Measurements from ENCODE around the gene PLAGL2. TPM values are rescaled to one million over a fixed set of nuclear protein-coding genes. Genes with fewer than 3 reads are reported as not detected.
A peak's percentile ranks its signal among the peaks of the same experiment; 100 is the strongest.

The PLAGL2 gene
- total RNA-seq, 1 experiment from 2014 or later = 44.4 TPM

GRCh38 chr20:32189123-32189410 is 18.5 kb downstream of the PLAGL2 start:
- H3K9ac ChIP-seq (ENCODE audit: extremely low read depth, insufficient read length, low read length) = no peak overlapping the region
- no peak for TF ChIP-seq CTCF (conservative IDR thresholded peaks at IDR 0.05)

More at GRCh38 chr20:32189123-32189410, 18.5 kb downstream of the PLAGL2 start:
- peaks cover 4 to 21% (median 13%) of the 10 kb centered on the region in 3 experiments; a peak in 5 of 7 replicates for H3K36me3 Mint-ChIP-seq (ENCODE audit: insufficient read depth in 1 of 3, low read depth in 3 of 3)
- WGBS (ENCODE audit: extremely low coverage, insufficient read length, low lambda C conversion rate) = no CpG with 5 or more reads among the region's 9 CpGs
- peaks cover 16 to 19% of the 10 kb centered on the region in 2 experiments for H3K4me1 Mint-ChIP-seq
- no peak overlapping the region for H2BK12ac ChIP-seq (ENCODE audit: insufficient read length, low read depth, low read length)
- no peaks in the 10 kb centered on the region; a peak in 1 of 5 replicates for H3K9me3 Mint-ChIP-seq
- H3K14ac ChIP-seq (ENCODE audit: insufficient read depth, low read length) = no peak overlapping the region
- H4K8ac ChIP-seq (replicated peaks; ENCODE audit: insufficient read length, low read depth, low read length) = no peak overlapping the region
- no peaks in the 10 kb centered on the region for H3K27me3 Mint-ChIP-seq (ENCODE audit: low read depth)
- H3K27ac ChIP-seq (ENCODE audit: insufficient read length, low read depth, low read length) = no peak overlapping the region
- H3K23me2 ChIP-seq (ENCODE audit: insufficient read length, low read depth, low read length, poor library complexity, severe bottlenecking) = peaks cover 14% of the 10 kb centered on the region
- no peak overlapping the region for H3K4ac ChIP-seq (ENCODE audit: low read depth, low read length)
- no peak overlapping the region for H2BK15ac ChIP-seq (ENCODE audit: low read depth, low read length)
- H3K56ac ChIP-seq (ENCODE audit: insufficient read length, low read depth, low read length) = no peak overlapping the region
- no peak overlapping the region for H3T11ph ChIP-seq (ENCODE audit: low read length)
- H3K4me1 ChIP-seq (ENCODE audit: insufficient read depth, low read length) = no peaks in the 10 kb centered on the region
- H4K20me1 ChIP-seq (ENCODE audit: control insufficient read depth, insufficient read depth, insufficient read length) = no peaks in the 10 kb centered on the region
- no peak overlapping the region for H2AK5ac ChIP-seq (ENCODE audit: insufficient read length, low read length)
- no peak overlapping the region; a peak in 1 of 7 replicates for H3K27ac Mint-ChIP-seq
- no peak overlapping the region for H4K5ac ChIP-seq (ENCODE audit: insufficient read length, low read depth, low read length)
- H3K4me2 ChIP-seq (ENCODE audit: insufficient read depth, insufficient read length, low read length) = peak overlapping the region; percentile 50
- H2BK20ac ChIP-seq (ENCODE audit: low read depth, low read length, poor library complexity, severe bottlenecking) = no peak overlapping the region
- H3K27me3 ChIP-seq (ENCODE audit: insufficient read depth, low read length) = no peaks in the 10 kb centered on the region
- H3K23ac ChIP-seq (ENCODE audit: insufficient read length, low read depth, low read length) = no peak overlapping the region
- no peak for DNase-seq
- no peak overlapping the region for H2BK120ac ChIP-seq (ENCODE audit: low read depth, low read length, poor library complexity, severe bottlenecking)
- H3K18ac ChIP-seq (ENCODE audit: insufficient read length, low read depth, low read length) = no peak overlapping the region
- no peaks in the 10 kb centered on the region for H3K79me1 ChIP-seq (ENCODE audit: insufficient read depth, low read depth, low read length, poor library complexity, severe bottlenecking)
- no peak overlapping the region for H2BK5ac ChIP-seq (ENCODE audit: insufficient read length, low read length)
- no peak overlapping the region for H4K91ac ChIP-seq (ENCODE audit: insufficient read length, low read depth, low read length)
- no peaks in the 10 kb centered on the region for H3K79me2 ChIP-seq (ENCODE audit: insufficient read depth, low read length)
- H3K4me3 Mint-ChIP-seq = peak overlapping the region; percentile 74 to 84
- H3K9me3 ChIP-seq (ENCODE audit: control insufficient read depth, low read depth, low read length) = no peaks in the 10 kb centered on the region
- H2AFZ ChIP-seq (ENCODE audit: low read length) = no peak overlapping the region

All from H9 (cell line).